ENCODE measurements around the gene RBBP5. TPM values are rescaled to one million over a fixed set of nuclear protein-coding genes. Genes with fewer than 3 reads are reported as not detected.

Gene RBBP5
- total and polyA plus RNA-seq, 2 donors: 7.9 to 17.6 TPM

- Histone ChIP-seq H3K36me3 (ENCODE audit: insufficient read depth) (peaks cover 3% of the 10 kb centered on the region), H3K4me3 (ENCODE audit: low read depth, low read length) (no peak overlapping the region), H3K27ac (ENCODE audit: low read depth) (no peak overlapping the region), H3K4me1 (ENCODE audit: insufficient read depth) (no peaks in the 10 kb centered on the region)
- 18% methylated on average over 1 of the region's 1 CpG for WGBS
- no peak for DNase-seq (ENCODE audit: extremely low spot score)
These were observed 23.0 kb upstream of the RBBP5 start for GRCh38 chr1:205144751-205145150.

GRCh38 chr1:205144046-205144720, 22.4 kb upstream of the RBBP5 start:
- Histone ChIP-seq H3K36me3 (ENCODE audit: insufficient read depth) (peaks cover 3% of the 10 kb centered on the region), H3K27ac (ENCODE audit: low read depth) (no peak overlapping the region), H3K4me1 (ENCODE audit: insufficient read depth) (no peaks in the 10 kb centered on the region), H3K4me3 (ENCODE audit: low read depth, low read length) (no peak overlapping the region)
- DNase-seq (ENCODE audit: extremely low spot score): no peak
- WGBS: 44% methylated on average over 1 of the region's 1 CpG

GRCh38 chr1:205142102-205142469, 20.3 kb upstream of the RBBP5 start:
- peaks cover 3% of the 10 kb centered on the region for H3K36me3 ChIP-seq (ENCODE audit: insufficient read depth)
- no peak overlapping the region for H3K4me3 ChIP-seq (ENCODE audit: low read depth, low read length)
- DNase-seq (ENCODE audit: extremely low spot score): no peak
- no peak overlapping the region for H3K27ac ChIP-seq (ENCODE audit: low read depth)
- no peaks in the 10 kb centered on the region for H3K4me1 ChIP-seq (ENCODE audit: insufficient read depth)
- 39% methylated on average over 2 of the region's 2 CpGs for WGBS

GRCh38 chr1:205141236-205142101, 19.7 kb upstream of the RBBP5 start:
- whole genome bisulfite sequencing: 19% methylated on average over 12 of the region's 12 CpGs
- no peak overlapping the region for H3K4me3 ChIP-seq (ENCODE audit: low read depth, low read length)
- no peaks in the 10 kb centered on the region for H3K36me3 ChIP-seq (ENCODE audit: insufficient read depth)
- no peaks in the 10 kb centered on the region for H3K4me1 ChIP-seq (ENCODE audit: insufficient read depth)
- H3K27ac ChIP-seq (ENCODE audit: low read depth): no peak overlapping the region
- peak; percentile 66 for DNase-seq (ENCODE audit: extremely low spot score)

GRCh38 chr1:205140113-205140512, 18.3 kb upstream of the RBBP5 start:
- no peaks in the 10 kb centered on the region for H3K36me3 ChIP-seq (ENCODE audit: insufficient read depth)
- no peak for DNase-seq (ENCODE audit: extremely low spot score)
- H3K27ac ChIP-seq (ENCODE audit: low read depth): no peak overlapping the region
- no peak overlapping the region for H3K4me3 ChIP-seq (ENCODE audit: low read depth, low read length)
- no peaks in the 10 kb centered on the region for H3K4me1 ChIP-seq (ENCODE audit: insufficient read depth)
- WGBS: 70% methylated on average over 4 of the region's 4 CpGs

GRCh38 chr1:205137901-205138300, 16.1 kb upstream of the RBBP5 start:
- 74% methylated on average over 3 of the region's 3 CpGs for WGBS
- Histone ChIP-seq H3K36me3 (ENCODE audit: insufficient read depth) (no peaks in the 10 kb centered on the region), H3K4me3 (ENCODE audit: low read depth, low read length) (no peak overlapping the region), H3K4me1 (ENCODE audit: insufficient read depth) (no peaks in the 10 kb centered on the region), H3K27ac (ENCODE audit: low read depth) (no peak overlapping the region)
- no peak for DNase-seq (ENCODE audit: extremely low spot score)

- DNase-seq (ENCODE audit: extremely low spot score): no peak
- H3K4me3 ChIP-seq (ENCODE audit: low read depth, low read length): no peak overlapping the region
- H3K4me1 ChIP-seq (ENCODE audit: insufficient read depth): no peaks in the 10 kb centered on the region
- H3K36me3 ChIP-seq (ENCODE audit: insufficient read depth): no peaks in the 10 kb centered on the region
- WGBS: 71% methylated on average over 1 of the region's 1 CpG
- no peak overlapping the region for H3K27ac ChIP-seq (ENCODE audit: low read depth)
These were observed 11.5 kb upstream of the RBBP5 start for GRCh38 chr1:205133287-205133686.

- Histone ChIP-seq H3K4me1 (ENCODE audit: insufficient read depth) (no peaks in the 10 kb centered on the region), H3K4me3 (ENCODE audit: low read depth, low read length) (no peak overlapping the region), H3K36me3 (ENCODE audit: insufficient read depth) (no peaks in the 10 kb centered on the region), H3K27ac (ENCODE audit: low read depth) (no peak overlapping the region)
- DNase-seq (ENCODE audit: extremely low spot score): no peak
- 82% methylated on average over 4 of the region's 4 CpGs for WGBS
These were observed 7.8 kb upstream of the RBBP5 start for GRCh38 chr1:205129447-205130029.

GRCh38 chr1:205128050-205128449, 6.3 kb upstream of the RBBP5 start:
- WGBS: 85% methylated on average over 2 of the region's 2 CpGs

GRCh38 chr1:205127646-205128045, 5.9 kb upstream of the RBBP5 start:
- 85% methylated on average over 3 of the region's 3 CpGs for WGBS
- no peak for DNase-seq (ENCODE audit: extremely low spot score)
- Histone ChIP-seq H3K4me1 (ENCODE audit: insufficient read depth) (no peaks in the 10 kb centered on the region), H3K4me3 (ENCODE audit: low read depth, low read length) (no peak overlapping the region), H3K36me3 (ENCODE audit: insufficient read depth) (no peaks in the 10 kb centered on the region), H3K27ac (ENCODE audit: low read depth) (no peak overlapping the region)

More at GRCh38 chr1:205128050-205128449, 6.3 kb upstream of the RBBP5 start:
- Histone ChIP-seq H3K4me3 (ENCODE audit: low read depth, low read length) (no peak overlapping the region), H3K27ac (ENCODE audit: low read depth) (no peak overlapping the region), H3K4me1 (ENCODE audit: insufficient read depth) (no peaks in the 10 kb centered on the region), H3K36me3 (ENCODE audit: insufficient read depth) (no peaks in the 10 kb centered on the region)
- no peak for DNase-seq (ENCODE audit: extremely low spot score)

- no peak overlapping the region for H3K4me3 ChIP-seq (ENCODE audit: low read depth, low read length)
- DNase-seq (ENCODE audit: extremely low spot score): no peak
- 82% methylated on average over 7 of the region's 7 CpGs for WGBS
- H3K36me3 ChIP-seq (ENCODE audit: insufficient read depth): no peaks in the 10 kb centered on the region
- H3K27ac ChIP-seq (ENCODE audit: low read depth): no peak overlapping the region
- H3K4me1 ChIP-seq (ENCODE audit: insufficient read depth): no peaks in the 10 kb centered on the region
These were observed 2.9 kb upstream of the RBBP5 start for GRCh38 chr1:205124726-205125125.

GRCh38 chr1:205122489-205122882, 708 bp upstream of the RBBP5 start:
- Histone ChIP-seq H3K27ac (ENCODE audit: low read depth) (peak overlapping the region; percentile 77), H3K4me3 (ENCODE audit: low read depth, low read length) (peak overlapping the region; percentile 43), H3K36me3 (ENCODE audit: insufficient read depth) (no peaks in the 10 kb centered on the region), H3K4me1 (ENCODE audit: insufficient read depth) (no peaks in the 10 kb centered on the region)
- WGBS: 20% methylated on average over 9 of the region's 9 CpGs
- DNase-seq (ENCODE audit: extremely low spot score): no peak

- Histone ChIP-seq H3K4me1 (ENCODE audit: insufficient read depth) (no peaks in the 10 kb centered on the region), H3K36me3 (ENCODE audit: insufficient read depth) (no peaks in the 10 kb centered on the region), H3K27ac (ENCODE audit: low read depth) (no peak overlapping the region), H3K4me3 (ENCODE audit: low read depth, low read length) (no peak overlapping the region)
- no peak for DNase-seq (ENCODE audit: extremely low spot score)
- 89% methylated on average over 2 of the region's 2 CpGs for WGBS
These were observed 3.0 kb downstream of the RBBP5 start for GRCh38 chr1:205118752-205119151.

- Histone ChIP-seq H3K27ac (ENCODE audit: low read depth) (no peak overlapping the region), H3K4me1 (ENCODE audit: insufficient read depth) (no peaks in the 10 kb centered on the region), H3K36me3 (ENCODE audit: insufficient read depth) (no peaks in the 10 kb centered on the region), H3K4me3 (ENCODE audit: low read depth, low read length) (no peak overlapping the region)
- DNase-seq (ENCODE audit: extremely low spot score): no peak
These were observed 10.4 kb downstream of the RBBP5 start for GRCh38 chr1:205111354-205111753.
